Lower leg skin (tissue), 4 donors: ENCODE measurements around the gene ISLR2. TPM values are rescaled to one million over a fixed set of nuclear protein-coding genes. Genes with fewer than 3 reads are reported as not detected.
"Not testable (repeated sequence)": the region's sequence is repeated elsewhere in the genome, so short reads cannot be mapped to it uniquely, and the experiment has no call there.

Experiments
- DNase-seq, 2 donors: peaks; one replicate each; pipeline ENCODE4 v3.0.0-alpha.2; 2019; ENCODE audit warnings: low spot score in 2 of 2
- H3K4me3 ChIP-seq: fragments of 200-600 bp; sonication (generic); 2 replicates; pipeline ENCODE4 v1.5.1; 2017; ENCODE audit warnings: mild to moderate bottlenecking, low read depth; ENCODE audit not compliant: poor library complexity, severe bottlenecking
- POLR2A ChIP-seq, 2 donors: fragments of 450-650 bp; IDR thresholded peaks; one replicate each; pipeline ENCODE4 v1.6.1; 2016 to 2017; ENCODE audit warnings: antibody characterized with exemption in 2 of 2, mild to moderate bottlenecking in 1 of 2, moderate library complexity in 1 of 2
- WGBS, 2 donors: methylation state at CpG; one replicate each; pipeline ENCODE4 v1.1.5; 2018; 5-methylcytosine and 5-hydroxymethylcytosine counted together
- intact Hi-C: fragments of 100-400 bp; cut with DNase I; formaldehyde crosslinking; loops from one replicate; pipeline ENCODE4 v1.15.0; 2023; ENCODE audit warnings: low total_unique reads
- total RNA-seq, 4 donors: library from RNA; depleted of rRNA; stranded (reverse); fragments of >200 nt; gene quantifications; one replicate each; pipeline ENCODE4 v1.1.0, GENCODE V29; 2016
- TF ChIP-seq, protein P1 (sequence below), 3 donors: fragments of 450-650 bp; IDR thresholded peaks; one replicate each; pipeline ENCODE4 v1.5.1; 2016; ENCODE audit warnings: antibody characterized with exemption in 3 of 3, mild to moderate bottlenecking in 3 of 3, moderate library complexity in 2 of 3

ISLR2 gene, protein sequence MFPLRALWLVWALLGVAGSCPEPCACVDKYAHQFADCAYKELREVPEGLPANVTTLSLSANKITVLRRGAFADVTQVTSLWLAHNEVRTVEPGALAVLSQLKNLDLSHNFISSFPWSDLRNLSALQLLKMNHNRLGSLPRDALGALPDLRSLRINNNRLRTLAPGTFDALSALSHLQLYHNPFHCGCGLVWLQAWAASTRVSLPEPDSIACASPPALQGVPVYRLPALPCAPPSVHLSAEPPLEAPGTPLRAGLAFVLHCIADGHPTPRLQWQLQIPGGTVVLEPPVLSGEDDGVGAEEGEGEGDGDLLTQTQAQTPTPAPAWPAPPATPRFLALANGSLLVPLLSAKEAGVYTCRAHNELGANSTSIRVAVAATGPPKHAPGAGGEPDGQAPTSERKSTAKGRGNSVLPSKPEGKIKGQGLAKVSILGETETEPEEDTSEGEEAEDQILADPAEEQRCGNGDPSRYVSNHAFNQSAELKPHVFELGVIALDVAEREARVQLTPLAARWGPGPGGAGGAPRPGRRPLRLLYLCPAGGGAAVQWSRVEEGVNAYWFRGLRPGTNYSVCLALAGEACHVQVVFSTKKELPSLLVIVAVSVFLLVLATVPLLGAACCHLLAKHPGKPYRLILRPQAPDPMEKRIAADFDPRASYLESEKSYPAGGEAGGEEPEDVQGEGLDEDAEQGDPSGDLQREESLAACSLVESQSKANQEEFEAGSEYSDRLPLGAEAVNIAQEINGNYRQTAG
- total RNA-seq = under 1 TPM in 3 of 4 donors, not detected in 1; 0.17 to 0.91 (median 0.39) TPM

DNA sequence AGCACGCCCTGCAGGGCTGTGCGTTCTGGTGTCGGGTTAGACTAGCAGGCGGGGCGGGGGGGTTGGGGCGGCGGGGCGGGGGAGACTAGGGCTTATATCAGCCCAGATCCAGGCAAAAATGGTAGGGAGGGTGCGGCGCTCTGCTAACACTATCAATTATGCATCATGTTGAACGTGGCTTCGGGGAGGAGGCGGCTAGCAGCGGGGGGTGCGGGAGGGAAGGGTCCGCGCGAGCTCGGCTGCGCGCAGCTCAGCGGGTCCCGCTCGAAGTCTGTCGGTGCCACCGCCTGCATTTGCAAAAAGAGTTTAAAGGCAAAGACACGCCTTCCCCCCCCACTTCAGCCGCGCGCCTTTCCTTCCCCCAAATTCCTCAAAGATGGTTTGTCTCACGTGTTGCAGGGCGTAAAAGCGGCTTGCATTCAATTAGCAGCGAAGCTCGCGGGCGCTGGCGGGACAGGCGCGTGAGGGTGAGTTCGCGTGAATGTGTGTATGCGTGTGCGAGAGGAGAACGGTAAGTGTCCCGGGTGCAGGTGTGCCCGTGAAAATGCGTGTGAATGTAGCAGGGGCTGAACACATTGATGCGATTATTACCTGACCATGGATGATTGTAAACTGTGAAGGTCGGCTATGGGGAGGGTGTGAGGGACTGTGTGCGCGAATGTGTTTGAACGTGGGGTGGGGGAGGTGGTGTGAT lies at the start of gene ISLR2:
TSS of gene ISLR2 (plus strand) at position 432 of the 694 bp plus-strand sequence. CDS start 2,169 bp downstream, outside the sequence.
- H3K4me3 ChIP-seq = no peak within 1 kb of the TSS
- intact Hi-C loops = no loop called here
- DNase-seq = no peak

DNA sequence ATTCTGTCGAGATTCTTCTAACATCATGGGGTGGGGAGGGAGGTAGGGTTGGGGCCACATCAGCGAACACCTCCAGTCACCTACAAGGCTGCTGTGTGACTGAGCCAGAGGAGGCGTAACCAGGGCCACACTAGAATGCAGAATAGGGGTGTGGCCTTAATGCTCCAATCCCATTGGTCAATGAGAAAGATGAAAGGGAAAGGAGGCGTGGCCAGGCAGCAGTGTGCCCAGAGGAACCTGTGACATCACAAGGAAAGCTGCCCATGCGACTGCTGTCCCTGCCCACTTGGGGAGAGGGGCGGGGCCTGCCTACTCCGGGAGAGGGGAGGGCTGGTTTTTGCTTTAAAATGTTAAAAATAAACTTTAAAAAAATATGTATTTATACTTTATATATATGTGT lies 47.9 kb upstream of the ISLR2 start, which contains the start of gene GOLGA6A:
TSS of gene GOLGA6A (minus strand) at position 101 of the 400 bp plus-strand sequence. CDS start at position 60, 41 bp downstream.
- no CpG with 5 or more reads among the region's 7 CpGs for WGBS, 2 donors
- intact Hi-C loops, DNase-seq, H3K4me3 ChIP-seq: not testable (repeated sequence)

More for the DNA sequence above, at the start of gene ISLR2:
- 1 to 3% methylated on average over 40 to 43 of the region's 53 CpGs for WGBS, 2 donors
- TF ChIP-seq POLR2A (IDR thresholded peaks at IDR 0.05) = no peak
- TF ChIP-seq, protein P1, sequence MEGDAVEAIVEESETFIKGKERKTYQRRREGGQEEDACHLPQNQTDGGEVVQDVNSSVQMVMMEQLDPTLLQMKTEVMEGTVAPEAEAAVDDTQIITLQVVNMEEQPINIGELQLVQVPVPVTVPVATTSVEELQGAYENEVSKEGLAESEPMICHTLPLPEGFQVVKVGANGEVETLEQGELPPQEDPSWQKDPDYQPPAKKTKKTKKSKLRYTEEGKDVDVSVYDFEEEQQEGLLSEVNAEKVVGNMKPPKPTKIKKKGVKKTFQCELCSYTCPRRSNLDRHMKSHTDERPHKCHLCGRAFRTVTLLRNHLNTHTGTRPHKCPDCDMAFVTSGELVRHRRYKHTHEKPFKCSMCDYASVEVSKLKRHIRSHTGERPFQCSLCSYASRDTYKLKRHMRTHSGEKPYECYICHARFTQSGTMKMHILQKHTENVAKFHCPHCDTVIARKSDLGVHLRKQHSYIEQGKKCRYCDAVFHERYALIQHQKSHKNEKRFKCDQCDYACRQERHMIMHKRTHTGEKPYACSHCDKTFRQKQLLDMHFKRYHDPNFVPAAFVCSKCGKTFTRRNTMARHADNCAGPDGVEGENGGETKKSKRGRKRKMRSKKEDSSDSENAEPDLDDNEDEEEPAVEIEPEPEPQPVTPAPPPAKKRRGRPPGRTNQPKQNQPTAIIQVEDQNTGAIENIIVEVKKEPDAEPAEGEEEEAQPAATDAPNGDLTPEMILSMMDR (IDR thresholded peaks at IDR 0.05) = no peak

DNA sequence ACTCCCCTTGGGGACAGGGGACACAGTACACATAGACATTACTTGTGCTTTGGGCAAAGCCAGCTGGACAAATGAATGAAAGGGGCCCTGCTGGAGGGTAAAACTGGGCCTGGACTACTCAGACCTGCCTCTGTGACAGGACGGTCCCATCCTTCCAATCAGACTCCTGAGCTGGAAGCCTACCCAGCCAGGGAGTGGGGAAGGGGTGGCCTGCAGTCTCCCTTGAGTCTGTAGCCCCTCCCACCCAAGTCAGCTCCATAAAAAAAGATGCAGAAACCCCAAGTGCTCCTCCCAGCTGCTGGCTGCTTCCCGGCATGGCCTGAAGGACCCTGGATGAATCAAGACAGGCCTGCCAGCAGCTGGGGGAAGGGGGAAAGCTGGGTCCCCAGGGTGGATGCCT lies 35.8 kb upstream of the ISLR2 start:
- H3K4me3 ChIP-seq, intact Hi-C loops, DNase-seq: not testable (repeated sequence)
- WGBS, 2 donors = no CpG with 5 or more reads among the region's 2 CpGs

DNA sequence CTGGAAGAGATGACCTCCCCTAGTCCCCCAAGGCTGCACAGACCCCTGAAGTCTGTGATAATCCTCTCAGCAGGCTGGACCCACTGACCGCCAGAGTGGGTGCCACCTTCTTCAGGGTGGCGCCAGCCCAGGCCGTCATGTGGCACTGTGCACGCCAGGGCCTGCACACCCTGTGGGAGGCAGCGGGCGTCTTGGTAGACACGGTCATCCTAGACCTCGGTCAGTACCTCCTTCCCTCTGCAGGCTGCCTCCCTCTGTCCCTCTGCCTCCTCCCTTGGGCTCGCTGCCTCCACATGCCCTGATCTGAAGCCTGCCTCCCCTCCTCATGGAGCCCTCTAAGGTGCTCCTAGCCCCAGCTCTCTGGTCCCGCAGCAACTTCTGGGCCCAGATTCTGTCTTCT lies 34.8 kb upstream of the ISLR2 start:
- intact Hi-C loops, H3K4me3 ChIP-seq, DNase-seq: not testable (repeated sequence)
- WGBS, 2 donors = 73% methylated on average over 6 of the region's 10 CpGs; no CpG with 5 or more reads in 1 of the 2 donors

DNA sequence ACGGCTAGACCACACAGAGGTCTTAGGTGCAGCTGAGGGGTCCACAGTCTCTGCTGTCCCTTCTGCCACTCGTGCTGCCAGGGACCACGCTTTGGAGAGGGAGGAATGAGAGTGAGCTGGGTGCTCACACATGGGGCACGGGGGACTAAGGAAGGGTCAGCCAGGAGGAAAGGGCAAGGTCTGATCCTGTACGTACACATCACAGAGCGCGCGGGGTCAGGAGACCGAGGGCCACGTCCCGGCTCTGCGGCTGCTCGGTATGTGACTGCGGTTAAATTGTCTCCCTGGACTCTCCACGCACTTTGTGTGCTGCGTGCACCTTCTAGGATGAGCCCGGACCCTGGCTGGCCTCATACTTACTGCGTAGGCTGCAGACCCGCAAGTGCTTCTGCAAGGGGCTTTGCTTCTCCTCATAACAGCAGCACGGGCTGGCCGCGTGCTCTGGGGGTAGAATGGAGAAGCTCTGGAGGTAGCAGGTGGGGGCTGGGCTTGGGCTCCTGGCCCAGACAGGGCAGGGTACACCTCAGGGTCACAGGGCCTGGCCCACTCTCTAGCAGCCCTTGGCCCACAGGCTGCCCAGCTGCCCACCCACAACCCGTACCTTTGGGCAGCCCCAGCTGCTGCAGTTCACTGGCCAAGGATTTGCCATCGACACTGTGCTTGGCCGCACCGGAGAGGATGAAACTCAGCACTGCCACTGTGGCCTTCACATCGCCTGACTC lies 33.5 kb upstream of the ISLR2 start:
- intact Hi-C loops, H3K4me3 ChIP-seq, DNase-seq: not testable (repeated sequence)
- WGBS, 2 donors = no CpG with 5 or more reads among the region's 27 CpGs

DNA sequence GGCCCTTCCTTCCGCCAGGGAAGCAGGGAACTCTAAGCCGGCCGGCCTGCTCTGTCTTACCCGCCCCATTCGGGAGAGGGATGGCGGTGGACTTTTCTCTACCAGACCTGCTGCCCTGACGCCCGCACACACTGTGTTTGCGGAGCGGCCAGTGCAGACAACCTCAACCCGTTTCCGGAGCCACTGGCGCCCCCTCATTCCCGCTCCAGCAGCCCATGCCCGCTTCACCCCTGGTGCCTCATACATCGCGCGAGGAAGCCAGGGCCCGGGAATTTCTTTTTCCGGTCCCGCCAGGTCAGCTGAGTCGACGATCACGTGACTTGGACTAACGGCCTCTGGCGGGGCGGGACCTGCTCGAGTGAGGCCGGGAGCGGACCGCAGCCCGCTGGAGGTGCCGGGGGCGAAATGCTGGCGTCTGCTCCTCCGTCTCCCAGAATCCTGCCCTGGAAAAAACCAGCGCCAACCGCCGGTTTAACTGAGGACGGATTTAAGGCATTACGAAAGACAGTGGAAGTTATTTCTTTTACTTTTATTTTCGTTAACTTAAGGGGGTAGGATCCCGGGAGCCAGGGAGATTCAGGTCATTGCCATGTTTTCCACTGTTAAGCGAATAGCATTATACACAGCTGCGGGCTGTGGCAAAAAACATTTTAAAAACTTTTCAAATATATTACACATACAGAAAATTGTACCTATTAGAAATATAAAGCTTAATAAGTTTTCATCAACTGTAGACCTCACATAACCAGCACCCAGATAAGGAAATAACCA lies 30.2 kb upstream of the ISLR2 start:
- H3K4me3 ChIP-seq, intact Hi-C loops: not testable (repeated sequence)
- DNase-seq = peak; percentile 87 to 98
- WGBS, 2 donors = 0 to 4% methylated on average over 24 to 35 of the region's 45 CpGs

DNA sequence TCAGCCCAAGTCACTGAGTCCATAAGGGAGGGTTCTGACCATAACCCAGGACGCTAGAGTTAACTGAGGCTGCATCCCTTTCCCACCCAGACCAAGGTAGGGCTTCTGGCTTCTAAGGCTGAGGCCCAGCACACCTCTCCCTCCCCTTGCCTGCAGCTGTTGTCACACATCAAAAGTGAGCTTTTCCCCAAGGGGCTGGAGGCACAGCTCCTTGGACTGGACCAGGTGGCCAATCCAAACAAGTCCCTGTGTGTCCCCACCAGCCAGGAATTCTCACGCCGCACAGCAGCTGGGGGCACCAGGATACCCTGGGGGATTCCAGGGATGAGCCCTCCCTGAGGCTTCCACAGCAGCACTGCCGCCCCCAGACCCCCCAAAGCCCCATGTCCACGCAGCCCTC lies 22.3 kb upstream of the ISLR2 start:
- intact Hi-C loops = no loop called here
- DNase-seq = no peak
- WGBS, 2 donors = 72 to 74% methylated on average over 4 to 5 of the region's 5 CpGs

DNA sequence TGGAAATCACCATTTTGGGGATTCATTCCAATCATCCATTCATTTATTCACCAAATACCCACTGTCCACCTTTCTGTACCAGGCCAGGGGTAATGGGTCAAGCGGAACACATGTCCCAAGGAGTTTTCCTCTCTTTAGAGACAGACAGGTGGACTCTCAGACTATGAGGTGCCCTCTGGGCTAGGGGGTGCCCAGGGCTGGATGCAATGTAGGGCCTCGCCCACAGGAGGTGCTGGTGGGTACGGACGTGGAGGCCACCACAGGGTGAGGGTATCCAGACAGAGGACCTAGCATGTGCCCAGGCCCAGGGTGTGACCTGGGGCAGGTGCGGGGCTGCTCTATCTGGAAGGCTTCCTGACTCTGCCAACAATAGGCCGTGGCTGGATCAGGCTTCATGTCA lies 21.8 kb upstream of the ISLR2 start:
- 83 to 86% methylated on average over 6 of the region's 6 CpGs for WGBS, 2 donors
- not testable (repeated sequence) for H3K4me3 ChIP-seq, DNase-seq

More for the DNA sequence above, 22.3 kb upstream of the ISLR2 start:
- TF ChIP-seq, protein P1 (IDR thresholded peaks at IDR 0.05) = no peak
- no peak for TF ChIP-seq POLR2A (IDR thresholded peaks at IDR 0.05)
- no peak overlapping the region for H3K4me3 ChIP-seq

More for the DNA sequence above, 21.8 kb upstream of the ISLR2 start:
- intact Hi-C loops = not testable (repeated sequence)
